Measurements from ENCODE around the gene SPATA17.
"Not testable (repeated sequence)": the region's sequence is repeated elsewhere in the genome, so short reads cannot be mapped to it uniquely, and the experiment has no call there.

SPATA17 gene, protein sequence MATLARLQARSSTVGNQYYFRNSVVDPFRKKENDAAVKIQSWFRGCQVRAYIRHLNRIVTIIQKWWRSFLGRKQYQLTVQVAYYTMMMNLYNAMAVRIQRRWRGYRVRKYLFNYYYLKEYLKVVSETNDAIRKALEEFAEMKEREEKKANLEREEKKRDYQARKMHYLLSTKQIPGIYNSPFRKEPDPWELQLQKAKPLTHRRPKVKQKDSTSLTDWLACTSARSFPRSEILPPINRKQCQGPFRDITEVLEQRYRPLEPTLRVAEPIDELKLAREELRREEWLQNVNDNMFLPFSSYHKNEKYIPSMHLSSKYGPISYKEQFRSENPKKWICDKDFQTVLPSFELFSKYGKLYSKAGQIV

DNA sequence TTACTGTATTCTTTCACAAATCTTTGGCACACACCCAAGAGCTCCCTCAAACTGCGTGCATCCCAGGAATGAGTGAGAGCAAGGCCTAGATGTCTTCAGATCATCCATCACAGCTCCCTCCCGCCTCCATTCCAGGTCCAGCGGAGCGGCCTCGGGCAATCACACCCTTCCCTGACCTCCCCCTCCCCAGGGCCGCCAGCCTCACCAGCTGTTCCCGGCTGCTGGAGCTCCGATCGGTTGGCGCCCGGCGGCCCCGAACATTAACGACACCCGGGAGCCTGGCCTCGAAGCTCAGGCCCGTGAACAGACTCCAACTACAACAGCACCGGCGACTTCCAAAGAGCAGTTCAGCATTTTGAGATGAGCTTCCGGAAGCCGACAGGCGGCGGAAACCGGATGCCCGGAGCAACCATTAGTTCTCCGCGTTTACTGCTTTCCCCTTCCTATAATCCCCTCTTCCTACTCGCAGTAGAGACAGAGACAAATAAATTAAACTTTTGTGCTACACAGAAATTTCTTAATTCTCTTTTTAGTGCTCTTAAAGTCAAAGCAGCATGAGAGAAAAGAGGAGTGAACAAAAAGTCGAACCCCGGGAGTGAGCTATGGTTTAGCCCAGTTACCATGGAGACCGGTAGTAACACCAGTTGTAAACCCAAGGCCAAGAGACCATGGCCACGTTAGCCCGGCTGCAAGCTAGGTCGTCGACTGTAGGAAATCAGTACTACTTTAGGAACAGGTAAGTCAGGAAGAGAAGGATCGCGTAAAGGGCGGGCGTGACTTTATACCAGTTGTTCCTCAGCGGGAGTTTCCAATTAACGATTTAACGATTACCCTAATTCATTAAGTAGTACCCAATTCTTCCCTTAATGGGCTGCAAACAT lies at the start of gene SPATA17, which contains the start of gene GPATCH2:
SPATA17 (plus strand) TSS at position 634 of the 881 bp plus-strand sequence; CDS start at position 669, 35 bp downstream.
GPATCH2 (minus strand) TSS at position 380 of the 881 bp plus-strand sequence; CDS start at position 261, 119 bp downstream.
- DNase-seq (ENCODE audit: low read depth, low spot score): peak; percentile 65

DNA sequence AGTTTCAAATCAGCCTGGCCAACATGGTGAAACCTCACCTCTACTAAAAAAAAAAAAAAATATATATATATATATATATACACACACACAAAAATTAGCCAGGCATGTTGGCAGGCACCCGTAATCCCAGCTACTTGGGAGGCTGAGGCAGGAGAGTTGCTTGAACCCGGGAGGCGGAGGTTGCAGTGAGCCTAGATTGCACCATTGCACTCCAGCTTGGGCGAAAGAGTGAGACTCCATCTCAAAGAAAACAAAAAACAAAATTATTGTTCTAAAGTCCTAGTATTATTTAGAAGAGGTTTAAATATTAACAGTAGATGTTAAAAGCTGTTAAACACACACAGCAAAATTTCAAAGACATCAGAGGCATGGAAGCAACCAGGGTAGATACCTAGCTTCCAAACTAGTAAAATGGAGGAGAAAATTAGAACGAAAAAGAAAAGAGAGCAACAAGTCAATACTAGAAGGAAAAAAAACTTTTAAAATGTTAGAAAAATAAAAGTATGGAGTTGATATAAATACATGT lies 46.8 kb upstream of the SPATA17 start:
- DNase-seq (ENCODE audit: low read depth, low spot score): not testable (repeated sequence)

DNA sequence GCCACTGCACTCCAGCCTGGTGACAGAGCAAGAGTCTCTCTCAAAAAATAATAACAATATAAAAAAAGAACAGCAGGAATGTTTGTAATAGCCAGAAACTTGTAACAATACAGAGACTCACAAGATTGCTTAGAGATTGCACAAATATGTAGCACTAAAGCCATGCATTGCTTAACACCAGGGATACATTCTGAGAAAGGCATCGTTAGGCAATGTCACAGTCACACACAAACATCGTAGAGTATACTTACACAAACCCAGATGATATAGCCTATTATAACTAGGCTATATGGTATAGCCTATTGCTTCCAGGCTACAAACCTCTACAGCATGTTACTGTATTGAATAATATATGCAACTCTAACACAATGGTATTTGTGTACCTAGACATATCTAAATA lies 45.6 kb upstream of the SPATA17 start:
- no peak for DNase-seq (ENCODE audit: low read depth, low spot score)

DNA sequence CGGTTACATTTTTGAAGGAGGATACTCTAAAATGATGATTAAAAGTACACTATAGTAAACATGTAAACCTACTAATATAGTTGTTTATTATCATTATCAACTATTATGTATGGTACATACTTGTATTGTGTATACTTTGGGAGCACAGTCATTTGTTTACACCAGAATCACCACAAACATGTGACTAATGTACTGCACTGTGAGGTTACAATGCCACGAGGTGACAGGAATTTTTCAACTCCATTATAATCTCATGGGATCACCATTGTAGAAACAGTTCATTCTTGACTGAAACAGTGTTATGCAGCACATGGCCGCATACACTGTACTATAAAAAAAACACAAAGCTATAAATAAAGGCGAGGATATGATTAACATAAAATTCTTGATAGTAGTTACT lies 44.6 kb upstream of the SPATA17 start:
- no peak for DNase-seq (ENCODE audit: low read depth, low spot score)

DNA sequence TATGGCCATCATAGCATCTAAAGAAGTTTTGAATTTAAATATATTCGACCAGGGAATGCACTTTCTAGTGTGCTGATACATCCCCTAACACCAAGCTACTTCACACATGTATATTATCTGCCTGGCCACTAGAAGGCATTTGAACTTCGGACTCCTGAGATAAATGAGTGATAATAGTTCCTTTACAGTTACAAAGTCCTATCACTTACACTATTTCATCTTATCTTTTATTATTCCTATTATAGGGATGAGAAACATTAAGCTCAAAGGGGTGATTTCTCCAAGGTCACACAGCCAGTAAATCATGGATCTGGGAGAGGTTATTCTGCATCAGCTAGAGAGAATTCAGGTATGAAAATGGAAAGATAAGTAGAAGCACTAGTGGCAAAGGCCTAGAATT lies 40.5 kb upstream of the SPATA17 start:
- DNase-seq (ENCODE audit: low read depth, low spot score): no peak

DNA sequence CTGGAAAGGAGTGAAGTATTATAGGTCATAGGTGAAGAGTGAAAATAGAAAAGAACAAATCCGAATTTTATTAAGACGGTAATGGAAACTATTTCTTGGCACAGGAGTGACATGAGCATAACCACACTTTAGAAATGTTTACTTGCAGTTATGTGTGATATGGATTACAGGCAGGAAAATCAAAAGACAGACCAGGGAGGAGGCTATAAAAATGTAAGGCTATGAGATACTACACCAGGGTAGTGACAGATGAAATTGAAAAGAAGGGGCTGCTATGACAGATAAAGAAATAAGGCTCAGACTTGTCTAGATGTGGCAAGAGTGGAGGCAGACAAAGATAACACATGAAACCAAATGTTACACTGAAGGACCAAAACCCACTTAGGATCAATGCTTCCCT lies 32.0 kb upstream of the SPATA17 start:
- DNase-seq (ENCODE audit: low read depth, low spot score): no peak

DNA sequence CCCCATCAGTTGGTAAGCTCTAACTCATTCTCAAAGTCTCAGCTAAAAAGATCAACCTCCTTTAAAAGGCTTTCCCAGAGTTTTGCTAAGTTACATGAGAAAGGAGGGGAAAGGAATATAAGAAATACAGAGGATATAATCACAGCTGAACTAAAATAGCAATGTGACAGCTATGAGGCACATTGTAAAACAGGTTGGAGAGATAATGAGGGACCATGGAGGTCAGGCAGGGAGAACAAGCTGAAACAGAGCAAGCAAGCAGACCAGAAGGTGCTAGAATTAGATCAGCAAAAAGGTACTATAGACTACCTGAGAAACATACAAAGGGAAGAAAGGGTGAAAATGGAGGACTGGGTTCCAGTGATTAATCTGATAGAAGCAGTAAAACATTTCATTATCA lies 28.8 kb upstream of the SPATA17 start:
- DNase-seq (ENCODE audit: low read depth, low spot score): no peak

DNA sequence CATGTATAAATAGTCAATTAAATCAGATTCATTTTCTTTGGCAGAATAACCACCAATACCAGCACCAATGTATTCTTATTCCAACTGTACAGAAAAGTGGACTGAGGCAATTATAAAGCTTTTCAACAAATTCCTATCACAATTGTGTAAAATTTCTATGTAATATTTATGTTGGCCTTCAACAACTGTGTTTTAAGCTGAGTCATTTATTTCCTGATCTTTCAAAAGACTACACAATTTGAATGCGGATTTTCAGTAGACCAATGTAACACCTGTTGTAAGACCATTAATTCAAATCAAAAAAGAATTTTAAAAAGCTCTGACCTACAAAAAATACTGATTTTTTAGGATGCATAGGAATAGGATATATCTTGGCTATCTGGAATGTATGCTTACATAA lies 25.8 kb upstream of the SPATA17 start:
- DNase-seq (ENCODE audit: low read depth, low spot score): no peak

DNA sequence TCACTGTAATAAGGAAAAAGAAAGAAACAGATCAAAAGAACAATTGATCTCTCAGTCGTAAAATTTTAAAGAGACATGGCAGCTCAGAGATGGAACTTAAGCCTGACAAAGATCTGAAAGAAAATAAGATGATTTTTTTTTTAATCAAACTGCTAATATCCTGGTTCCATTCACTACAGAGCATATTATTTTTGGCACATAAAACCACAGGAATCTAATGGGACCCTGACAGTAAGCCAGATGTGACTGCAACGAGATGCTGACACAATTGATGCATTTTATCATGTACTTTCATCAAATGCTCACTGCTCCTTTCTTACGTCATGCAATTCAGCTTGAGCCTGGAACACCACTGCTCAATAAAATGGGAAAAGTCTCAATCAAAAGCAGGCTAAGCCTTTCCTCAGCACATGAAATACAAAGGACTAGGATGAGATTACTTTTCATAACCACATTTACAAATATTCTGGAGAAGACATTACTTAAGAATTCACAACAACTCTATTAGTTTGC lies 16.9 kb upstream of the SPATA17 start:
- DNase-seq (ENCODE audit: low read depth, low spot score): no peak

DNA sequence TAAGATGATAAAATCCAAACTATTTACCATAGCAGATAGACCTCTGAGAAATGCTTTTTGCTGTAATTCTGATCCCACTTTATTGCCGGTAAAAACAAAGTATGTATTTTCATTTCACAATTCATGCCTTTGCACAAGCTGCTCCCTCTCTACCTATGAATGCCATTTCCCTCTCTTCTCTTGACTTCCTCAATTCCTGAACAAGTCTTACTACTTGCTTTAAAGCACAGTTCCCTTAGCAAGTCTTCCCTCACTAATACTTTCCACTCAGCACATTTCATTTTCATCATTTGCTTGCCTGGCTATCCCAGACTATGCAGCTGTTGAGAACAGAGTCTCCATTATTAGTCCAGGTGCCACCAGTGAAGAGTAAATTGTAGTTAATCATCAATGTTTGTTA lies 14.0 kb upstream of the SPATA17 start:
- DNase-seq (ENCODE audit: low read depth, low spot score): no peak

DNA sequence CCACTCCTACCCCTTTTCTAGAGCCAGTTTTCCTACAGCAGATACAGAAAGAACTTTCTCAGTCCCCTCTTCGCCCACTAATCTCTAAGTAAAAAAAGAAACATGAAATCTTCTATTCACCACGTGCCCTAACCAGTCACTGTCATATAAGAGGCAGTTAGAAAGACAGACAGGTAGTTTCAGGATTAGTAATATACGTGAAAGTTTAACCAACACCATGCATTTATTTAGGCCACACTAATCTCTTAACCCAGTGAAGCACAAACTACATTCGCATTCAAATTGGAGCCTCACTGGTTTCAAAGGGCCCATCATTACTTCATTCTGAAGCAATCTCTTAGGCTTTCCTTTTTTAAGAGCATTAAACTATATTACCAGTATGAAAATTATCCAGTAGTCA lies 10.3 kb upstream of the SPATA17 start:
- DNase-seq (ENCODE audit: low read depth, low spot score): no peak

DNA sequence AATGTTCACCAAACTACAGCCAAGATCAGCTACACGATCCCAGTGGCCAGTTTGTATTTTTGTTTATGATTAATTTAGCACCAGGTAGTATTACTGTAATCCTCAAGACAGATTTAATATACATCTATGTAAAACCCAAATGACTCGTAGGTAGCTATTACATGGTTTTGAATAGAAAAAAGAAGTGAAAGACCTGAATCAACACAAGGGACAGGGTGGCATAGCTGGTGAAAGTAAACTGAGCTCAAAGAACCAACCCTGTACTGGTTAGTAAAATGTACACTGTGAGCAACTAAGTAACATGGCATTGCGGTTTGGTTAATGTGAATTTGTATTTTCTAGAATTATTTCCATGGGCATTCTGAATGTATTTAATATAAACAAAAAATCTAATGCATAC lies 9.1 kb upstream of the SPATA17 start:
- DNase-seq (ENCODE audit: low read depth, low spot score): no peak

DNA sequence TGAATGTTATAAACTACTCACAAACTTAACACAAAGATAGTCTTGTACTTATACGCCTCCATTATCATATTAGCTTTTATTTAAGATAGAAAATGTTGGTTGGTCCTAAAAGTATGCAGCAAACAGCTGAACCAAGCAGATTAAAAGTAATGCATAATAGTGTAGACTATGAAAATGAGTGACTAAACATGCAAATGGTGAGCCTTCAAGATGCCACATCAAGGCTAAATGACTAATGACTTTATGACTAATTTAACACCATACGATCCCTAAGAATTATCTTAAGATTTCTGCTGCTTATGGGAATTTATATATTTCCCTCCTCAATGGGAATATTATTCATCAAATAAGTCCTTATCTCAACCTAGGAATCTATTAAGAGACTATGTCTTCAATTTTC lies 4.8 kb upstream of the SPATA17 start:
- no peak for DNase-seq (ENCODE audit: low read depth, low spot score)

DNA sequence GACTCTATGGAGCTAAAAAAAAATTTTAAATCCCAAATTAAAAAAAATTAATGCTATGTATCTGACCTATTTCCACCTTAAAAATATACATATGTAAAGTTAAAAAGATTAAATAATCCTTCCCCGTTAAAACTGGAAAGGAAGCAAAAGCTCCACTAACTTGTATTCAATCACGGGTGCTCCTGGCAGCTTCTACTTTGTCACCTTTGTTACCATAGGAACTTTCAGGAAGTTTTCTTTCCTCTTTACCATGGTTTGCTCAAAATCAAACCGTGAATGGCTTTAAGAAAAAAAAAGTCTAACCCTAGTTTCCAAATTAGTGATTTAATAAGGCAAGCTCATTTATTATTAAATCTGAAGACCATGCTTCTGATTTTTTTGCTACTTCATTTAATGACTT lies 3.7 kb upstream of the SPATA17 start:
- no peak for DNase-seq (ENCODE audit: low read depth, low spot score)

DNA sequence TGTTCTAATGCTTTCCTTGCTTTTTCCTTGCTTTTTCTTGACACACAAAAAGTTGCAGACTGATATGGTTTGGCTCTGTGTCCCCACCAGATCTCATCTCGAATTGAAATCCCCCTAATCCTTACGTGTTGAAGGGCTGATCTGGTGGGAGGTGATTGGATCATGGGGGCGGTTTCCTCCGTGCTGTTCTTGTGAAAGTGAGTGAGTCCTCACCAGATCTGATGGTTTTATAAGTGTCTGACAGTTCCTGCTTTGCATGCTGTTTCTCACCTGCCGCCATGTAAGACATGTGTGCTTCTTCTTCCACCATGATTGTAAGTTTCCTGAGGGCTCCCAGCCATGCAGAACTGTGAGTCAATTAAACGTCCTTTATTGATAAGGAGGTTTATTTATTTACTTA lies 11.3 kb downstream of the SPATA17 start:
- no peak for DNase-seq (ENCODE audit: low read depth, low spot score)

DNA sequence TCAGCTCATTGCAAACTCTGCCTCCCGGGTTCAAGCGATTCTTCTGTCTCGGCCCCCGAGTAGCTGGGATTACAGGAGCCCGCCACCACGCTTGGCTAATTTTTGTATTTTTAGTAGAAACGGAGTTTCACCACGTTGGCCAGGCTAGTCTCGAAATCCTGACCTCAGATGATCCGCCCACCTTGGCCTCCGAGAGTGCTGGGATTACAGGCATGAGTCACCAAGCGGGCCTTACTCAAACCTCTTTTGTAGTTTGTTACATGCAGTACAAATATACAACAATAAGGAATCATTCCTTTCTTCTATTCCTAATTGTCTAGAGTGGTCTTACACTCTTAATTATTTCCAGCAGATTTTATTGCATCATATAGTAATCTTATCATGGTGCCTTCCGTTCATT lies 16.6 kb downstream of the SPATA17 start:
- no peak for DNase-seq (ENCODE audit: low read depth, low spot score)

DNA sequence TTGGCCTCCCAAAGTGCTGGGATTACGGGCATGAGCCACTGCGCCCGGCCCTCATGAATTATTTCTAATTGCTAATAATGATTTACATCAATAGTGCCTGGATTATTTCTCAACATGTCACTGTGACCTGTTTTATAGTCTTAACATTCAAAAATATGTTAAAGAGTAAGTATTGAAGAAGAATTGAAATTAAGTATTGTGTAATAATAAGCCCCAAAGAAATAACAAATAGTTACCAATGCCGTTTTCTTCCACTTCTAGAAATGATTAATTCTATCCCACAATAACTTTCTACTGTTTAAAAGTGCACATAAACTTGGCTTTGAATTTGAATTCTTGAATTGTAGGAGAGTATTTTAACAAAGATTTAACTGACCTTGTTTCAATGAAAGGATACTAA lies 19.5 kb downstream of the SPATA17 start:
- no peak for DNase-seq (ENCODE audit: low read depth, low spot score)

DNA sequence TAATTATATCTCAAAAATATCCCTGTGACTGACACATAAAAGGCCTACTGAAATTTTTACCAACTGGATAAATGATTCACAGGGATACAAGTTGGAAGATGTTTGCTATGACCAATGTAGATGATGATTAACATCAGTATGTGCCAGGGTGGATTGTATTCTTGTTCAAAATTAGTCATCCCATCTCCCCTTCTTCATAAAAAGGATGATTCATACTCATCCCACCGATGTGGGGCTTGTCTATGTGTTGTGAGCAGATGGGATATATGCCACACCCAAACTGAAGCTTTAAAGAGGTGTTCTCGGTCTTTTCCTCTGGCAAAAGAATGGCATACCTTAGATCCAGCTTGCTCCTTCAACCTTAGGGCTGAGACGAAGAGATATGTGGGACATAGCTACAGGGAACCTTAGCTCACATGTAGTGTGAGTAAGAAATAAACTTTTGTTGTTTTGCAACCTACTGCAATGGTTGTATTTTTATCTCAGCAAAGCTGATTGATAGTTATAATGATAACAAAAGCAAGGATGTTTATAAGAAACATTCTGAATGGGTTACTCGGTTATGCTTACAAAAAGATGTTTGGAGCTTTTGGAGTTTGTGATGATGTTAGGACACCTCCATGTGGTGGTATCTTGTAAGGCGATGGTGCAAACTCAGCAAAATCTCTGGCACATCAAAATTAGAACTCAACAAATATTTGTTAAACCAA lies 29.4 kb downstream of the SPATA17 start:
- no peak for DNase-seq (ENCODE audit: low read depth, low spot score)

DNA sequence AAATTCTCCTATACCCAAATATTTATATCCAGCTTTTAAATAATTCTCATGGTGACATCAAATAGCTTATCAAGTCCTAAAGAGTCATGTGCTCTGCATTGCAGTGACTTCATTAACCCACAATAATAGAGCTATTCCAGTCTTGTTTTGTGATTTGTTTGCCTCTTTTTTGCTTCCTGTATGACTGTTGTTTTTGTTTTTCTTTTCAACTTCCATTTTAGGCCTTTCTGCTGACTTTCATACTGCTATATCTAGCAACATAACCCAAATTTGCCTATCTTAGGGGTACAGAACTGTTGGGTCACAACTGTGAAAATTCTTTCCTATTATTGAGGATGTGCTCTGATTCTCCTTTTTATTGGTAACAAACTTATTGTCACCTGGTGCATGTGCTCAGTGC lies 30.3 kb downstream of the SPATA17 start:
- DNase-seq (ENCODE audit: low read depth, low spot score): no peak

DNA sequence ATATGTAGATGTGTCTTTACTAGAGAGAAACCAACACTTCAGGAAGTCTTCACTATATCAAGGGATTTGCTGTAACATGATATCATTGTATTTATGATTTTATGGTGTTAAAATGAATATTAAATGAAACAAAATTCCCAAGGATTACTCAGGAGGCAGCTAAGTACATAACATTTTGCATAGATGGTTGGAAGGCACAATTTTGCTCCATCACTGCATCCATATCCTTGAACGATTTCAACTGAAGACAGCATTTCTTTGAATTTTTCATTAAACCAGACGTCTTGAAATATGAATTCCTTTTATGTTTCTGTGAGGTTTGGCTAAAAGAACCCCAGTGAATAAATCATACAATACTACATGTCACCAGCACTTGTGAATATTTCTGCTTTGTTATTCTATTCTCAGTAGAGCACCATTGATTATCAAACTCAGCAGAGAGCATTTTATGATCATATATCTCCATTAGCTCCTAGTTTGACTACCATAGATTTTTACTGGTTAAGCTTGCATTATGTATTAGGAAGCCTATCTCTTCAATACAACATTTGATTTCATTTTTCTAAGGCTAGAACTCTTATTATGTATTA lies 37.3 kb downstream of the SPATA17 start:
- DNase-seq (ENCODE audit: low read depth, low spot score): no peak

DNA sequence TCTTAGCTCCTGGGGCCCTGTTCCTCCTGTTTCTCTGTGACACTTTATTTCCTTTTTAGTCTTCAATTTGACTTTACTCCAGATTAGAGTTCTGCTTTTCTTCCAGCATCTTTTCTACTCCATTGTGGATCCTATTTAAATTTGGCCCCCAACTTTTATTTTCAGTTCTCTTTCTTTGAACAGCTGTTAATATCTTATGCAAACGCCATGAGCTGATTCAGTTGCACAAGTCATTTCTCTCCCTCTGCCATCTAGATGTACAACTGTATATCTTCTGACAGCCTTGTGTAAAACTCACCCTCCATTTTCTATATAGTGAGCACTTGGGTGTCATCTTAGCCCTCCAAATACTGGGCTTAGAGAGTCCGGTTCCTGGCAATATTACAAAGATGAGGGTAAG lies 42.2 kb downstream of the SPATA17 start:
- DNase-seq (ENCODE audit: low read depth, low spot score): no peak
